GM19463 (cell line): Measurements from ENCODE around the gene TRIM49D1.
"Not testable (repeated sequence)": the region's sequence is repeated elsewhere in the genome, so short reads cannot be mapped to it uniquely, and the experiment has no call there.

Experiments
- ATAC-seq: cut with Tn5 transposase; IDR thresholded peaks from one replicate; pipeline ENCODE4 v1.9.1; 2021; ENCODE audit warnings: mild to moderate bottlenecking, moderate library complexity; ENCODE audit not compliant: unreplicated experiment

TRIM49D1 gene

DNA sequence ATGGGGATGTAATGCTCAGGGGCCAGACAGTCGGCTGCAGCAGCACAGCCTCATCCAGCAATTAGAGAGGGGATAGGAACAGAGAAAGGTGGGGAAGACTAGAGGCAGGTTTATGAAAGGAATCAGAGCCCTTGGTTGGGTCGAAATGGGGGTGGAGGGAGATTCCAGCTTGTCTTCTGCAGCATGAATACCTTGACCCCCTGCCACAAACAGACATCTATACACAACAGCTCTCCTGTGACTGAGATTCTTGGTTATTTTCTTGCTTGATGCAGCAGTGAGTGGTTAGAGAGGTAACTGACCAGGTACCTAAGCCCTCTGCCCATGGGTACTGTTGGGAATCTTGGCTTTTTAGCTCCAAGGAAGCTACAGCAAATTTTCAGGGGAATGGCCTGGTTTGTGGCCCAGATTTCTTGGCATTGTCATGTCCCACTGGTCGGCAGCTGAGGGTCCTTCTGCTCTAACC, at the start of gene TRIM49D1:
Gene TRIM49D1, minus strand, starts transcription at position 51 of the 466 bp plus-strand sequence. CDS start 4,535 bp downstream, outside the sequence.
- ATAC-seq: no peak

GRCh38 chr11:89965737-89966136, 43.7 kb upstream of the TRIM49D1 start, which contains the start of gene TRIM64:
Gene TRIM64, plus strand, starts transcription at chr11:89966037. Its CDS starts 2,467 bp downstream, at chr11:89968504.
- ATAC-seq: not testable (repeated sequence)

DNA sequence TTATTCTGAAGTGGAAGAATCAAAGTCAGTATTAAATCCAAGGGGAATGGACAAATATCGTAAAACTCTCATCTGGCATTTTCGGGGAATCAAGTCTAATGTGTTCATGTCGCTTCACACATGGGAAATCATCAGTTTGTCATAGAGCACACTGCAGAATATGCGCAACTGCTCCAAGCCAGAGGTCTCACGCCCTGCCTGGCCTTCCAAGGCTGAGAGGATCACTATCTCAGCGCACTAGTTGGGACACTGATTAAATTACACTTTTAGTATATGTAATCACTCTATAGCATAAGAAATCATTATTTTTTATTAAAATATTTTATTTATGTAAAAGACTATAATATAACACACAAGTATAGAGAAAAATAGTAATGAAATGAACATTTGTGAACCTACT, 38.8 kb upstream of the TRIM49D1 start:
- not testable (repeated sequence) for ATAC-seq

DNA sequence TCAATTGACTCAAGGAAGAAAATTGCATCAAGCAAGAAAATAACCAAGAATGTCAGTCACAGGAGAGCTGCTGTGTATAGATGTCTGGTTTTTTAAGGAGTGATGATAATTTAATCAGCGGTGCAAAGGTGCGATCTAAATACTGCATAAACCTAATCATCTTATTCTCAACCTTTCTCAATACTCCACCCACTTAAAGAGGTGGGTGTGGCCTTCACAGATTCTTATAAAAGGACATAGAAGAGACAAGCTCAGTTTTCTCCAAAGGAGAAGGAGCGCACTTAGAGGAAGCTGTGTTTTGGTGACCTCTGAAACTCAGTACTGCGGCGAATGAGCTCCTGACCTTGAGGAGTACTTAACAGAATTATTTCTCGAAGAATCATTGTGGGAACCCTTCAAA, 1.7 kb upstream of the TRIM49D1 start, which contains the start of gene TRIM49D2:
Gene TRIM49D2, plus strand, starts transcription at position 301 of the 400 bp plus-strand sequence. CDS start 2,698 bp downstream, outside the sequence.
- not testable (repeated sequence) for ATAC-seq

- not testable (repeated sequence) for ATAC-seq
Measured at GRCh38 chr11:89900809-89901208, 21.2 kb downstream of the TRIM49D1 start.

DNA sequence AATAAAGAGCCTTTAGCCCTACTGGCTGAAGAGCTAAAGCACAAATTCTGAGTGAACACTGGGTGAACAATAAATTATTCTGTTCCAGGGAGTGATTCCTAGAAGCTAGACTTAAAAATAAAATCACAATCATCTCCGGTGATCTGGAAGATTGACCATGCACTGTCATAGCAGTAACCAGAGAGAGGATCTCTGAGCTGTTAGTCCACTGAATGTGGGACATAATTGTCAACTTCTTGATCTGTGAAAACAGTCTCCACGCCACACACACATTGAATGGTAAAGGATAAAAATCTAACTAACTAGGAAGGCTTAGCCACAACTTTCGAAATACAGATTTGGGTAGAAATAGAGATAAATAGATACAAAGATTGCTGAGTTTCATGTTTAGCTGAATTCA, 28.8 kb downstream of the TRIM49D1 start:
- not testable (repeated sequence) for ATAC-seq

GRCh38 chr11:89877511-89877910, 44.5 kb downstream of the TRIM49D1 start:
- ATAC-seq: not testable (repeated sequence)

DNA sequence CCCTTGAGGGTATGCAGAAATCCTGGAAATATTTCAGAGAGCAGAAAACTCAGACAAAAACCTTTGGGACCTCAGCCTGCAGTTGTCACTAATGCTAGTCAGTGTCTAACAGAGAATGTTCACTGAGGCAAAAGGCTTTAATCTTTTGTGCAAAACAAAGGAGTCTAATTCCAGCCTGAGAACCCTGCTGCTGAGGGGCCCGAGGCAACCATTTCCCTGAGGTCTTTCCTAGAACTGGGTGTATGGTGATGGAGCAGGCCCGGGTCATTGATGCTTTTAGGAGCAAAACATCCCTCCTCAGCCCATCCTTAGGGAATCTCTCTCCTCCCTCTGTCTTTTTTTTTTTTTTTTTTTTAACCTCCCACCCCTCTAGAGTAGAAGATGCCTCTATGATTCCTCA, 49.5 kb downstream of the TRIM49D1 start:
- not testable (repeated sequence) for ATAC-seq

GRCh38 chr11:89865223-89865622, 56.8 kb downstream of the TRIM49D1 start:
- not testable (repeated sequence) for ATAC-seq

GRCh38 chr11:89863906-89864704, 57.9 kb downstream of the TRIM49D1 start:
- not testable (repeated sequence) for ATAC-seq
